Lower leg skin (tissue), 3 donors: Measurements from ENCODE around the gene PKD2L1.

Experiments used
- CTCF ChIP-seq, 3 donors: fragments of 450-650 bp; IDR thresholded peaks; one replicate each; pipeline ENCODE4 v1.5.1; 2016; ENCODE audit warnings: antibody characterized with exemption in 3 of 3, mild to moderate bottlenecking in 3 of 3, moderate library complexity in 2 of 3
- POLR2A ChIP-seq, 2 donors: fragments of 450-650 bp; IDR thresholded peaks; one replicate each; pipeline ENCODE4 v1.6.1; 2016 to 2017; ENCODE audit warnings: antibody characterized with exemption in 2 of 2, mild to moderate bottlenecking in 1 of 2, moderate library complexity in 1 of 2

GRCh38 chr10:100289641-100290040, 40.4 kb downstream of the PKD2L1 start:
- TF ChIP-seq CTCF (IDR thresholded peaks at IDR 0.05), result no peak
- TF ChIP-seq POLR2A (IDR thresholded peaks at IDR 0.05), result no peak
